ENCODE data around the gene PROKR2. TPM values are rescaled to one million over a fixed set of nuclear protein-coding genes. Genes with fewer than 3 reads are reported as not detected.

PROKR2 gene
- polyA plus RNA-seq, 4 donors, result not detected

GRCh38 chr20:5353624-5354496 is 37.1 kb upstream of the PROKR2 start:
- no peak for DNase-seq
- 53 to 64% (median 59%) methylated on average over 4 of the region's 4 CpGs for WGBS, 3 donors
- Histone ChIP-seq H3K4me1 (ENCODE audit: control insufficient read depth in 3 of 3, insufficient read depth in 2 of 3, low read depth in 1 of 3, low read length in 2 of 3) (no peaks in the 10 kb centered on the region), H3K27ac (ENCODE audit: low read depth in 1 of 3, low read length in 2 of 3) (no peak overlapping the region), H3K27me3 (ENCODE audit: control insufficient read depth in 3 of 3, insufficient read depth in 3 of 3, low read length in 3 of 3) (no peaks in the 10 kb centered on the region), H3K9me3 (ENCODE audit: control insufficient read depth in 2 of 2, insufficient read depth in 1 of 2, low read depth in 1 of 2, low read length in 1 of 2) (no peaks in the 10 kb centered on the region), H3K36me3 (ENCODE audit: control insufficient read depth in 3 of 3, insufficient read depth in 2 of 3, low read depth in 1 of 3, low read length in 3 of 3) (no peaks in the 10 kb centered on the region), H3K4me3 (ENCODE audit: low read depth in 1 of 3, low read length in 3 of 3) (no peak overlapping the region)
- no peak for FAIRE-seq

GRCh38 chr20:5349448-5349847 is 32.7 kb upstream of the PROKR2 start:
- 86 to 88% (median 86%) methylated on average over 4 of the region's 4 CpGs for WGBS, 3 donors

DNA sequence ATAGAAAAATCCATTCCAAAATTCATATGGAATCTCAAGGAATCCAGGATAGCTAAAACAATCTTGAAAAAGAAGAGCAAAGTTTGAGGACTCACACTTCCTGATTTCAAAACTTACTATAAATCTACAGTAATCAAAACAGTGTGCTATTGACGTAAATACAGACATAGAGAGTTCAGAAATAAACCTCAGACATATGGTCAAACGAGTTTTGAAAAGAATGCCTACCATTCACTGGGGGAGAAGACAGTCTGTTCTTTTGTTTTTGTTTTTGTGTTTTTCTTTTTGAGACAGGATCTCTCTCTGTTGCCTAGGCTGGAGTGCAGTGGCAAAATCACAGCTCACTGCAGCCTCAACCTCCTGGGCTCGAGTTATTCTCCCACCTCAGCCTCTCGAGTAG is 25.3 kb upstream of the PROKR2 start:
- H3K27ac ChIP-seq (ENCODE audit: low read depth in 1 of 3, low read length in 2 of 3), result no peak overlapping the region

More at GRCh38 chr20:5349448-5349847, 32.7 kb upstream of the PROKR2 start:
- FAIRE-seq, result no peak
- Histone ChIP-seq H3K4me3 (ENCODE audit: low read depth in 1 of 3, low read length in 3 of 3) (no peak overlapping the region), H3K4me1 (ENCODE audit: control insufficient read depth in 3 of 3, insufficient read depth in 2 of 3, low read depth in 1 of 3, low read length in 2 of 3) (no peaks in the 10 kb centered on the region), H3K27me3 (ENCODE audit: control insufficient read depth in 3 of 3, insufficient read depth in 3 of 3, low read length in 3 of 3) (no peaks in the 10 kb centered on the region), H3K27ac (ENCODE audit: low read depth in 1 of 3, low read length in 2 of 3) (no peak overlapping the region), H3K36me3 (ENCODE audit: control insufficient read depth in 3 of 3, insufficient read depth in 2 of 3, low read depth in 1 of 3, low read length in 3 of 3) (no peaks in the 10 kb centered on the region), H3K9me3 (ENCODE audit: control insufficient read depth in 2 of 2, insufficient read depth in 1 of 2, low read depth in 1 of 2, low read length in 1 of 2) (no peaks in the 10 kb centered on the region)
- DNase-seq, result no peak

DNA sequence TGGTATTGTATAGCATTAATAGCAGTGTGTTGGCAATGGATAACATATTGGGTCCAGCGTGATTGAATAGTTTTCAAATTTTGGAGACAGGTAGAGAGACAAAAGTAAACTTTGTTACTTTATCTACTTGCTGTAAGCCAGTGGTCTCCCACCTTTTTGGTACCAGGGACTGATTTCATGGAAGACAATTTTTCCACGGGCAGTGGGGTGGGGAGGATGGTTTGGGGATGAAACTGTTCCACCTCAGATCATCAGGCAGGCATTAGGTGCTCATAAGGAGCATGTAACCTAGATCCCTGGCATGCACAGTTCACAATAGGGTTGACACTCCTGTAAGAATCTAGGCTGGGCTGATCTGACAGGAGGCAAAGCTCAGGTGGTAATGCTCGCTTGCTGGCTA is 14.6 kb upstream of the PROKR2 start:
- Histone ChIP-seq H3K4me3 (ENCODE audit: low read depth in 1 of 3, low read length in 3 of 3) (no peak overlapping the region), H3K27ac (ENCODE audit: low read depth in 1 of 3, low read length in 2 of 3) (no peak overlapping the region), H3K4me1 (ENCODE audit: control insufficient read depth in 3 of 3, insufficient read depth in 2 of 3, low read depth in 1 of 3, low read length in 2 of 3) (no peaks in the 10 kb centered on the region), H3K36me3 (ENCODE audit: control insufficient read depth in 3 of 3, insufficient read depth in 2 of 3, low read depth in 1 of 3, low read length in 3 of 3) (no peaks in the 10 kb centered on the region), H3K27me3 (ENCODE audit: control insufficient read depth in 3 of 3, insufficient read depth in 3 of 3, low read length in 3 of 3) (no peaks in the 10 kb centered on the region), H3K9me3 (ENCODE audit: control insufficient read depth in 2 of 2, insufficient read depth in 1 of 2, low read depth in 1 of 2, low read length in 1 of 2) (no peaks in the 10 kb centered on the region)
- DNase-seq (no peak), FAIRE-seq (no peak)
- 69 to 81% (median 70%) methylated on average over 3 of the region's 3 CpGs for WGBS, 3 donors

More for the DNA sequence above, 25.3 kb upstream of the PROKR2 start:
- Histone ChIP-seq H3K27me3 (ENCODE audit: control insufficient read depth in 3 of 3, insufficient read depth in 3 of 3, low read length in 3 of 3) (no peaks in the 10 kb centered on the region), H3K4me3 (ENCODE audit: low read depth in 1 of 3, low read length in 3 of 3) (no peak overlapping the region), H3K9me3 (ENCODE audit: control insufficient read depth in 2 of 2, insufficient read depth in 1 of 2, low read depth in 1 of 2, low read length in 1 of 2) (no peaks in the 10 kb centered on the region), H3K4me1 (ENCODE audit: control insufficient read depth in 3 of 3, insufficient read depth in 2 of 3, low read depth in 1 of 3, low read length in 2 of 3) (no peaks in the 10 kb centered on the region), H3K36me3 (ENCODE audit: control insufficient read depth in 3 of 3, insufficient read depth in 2 of 3, low read depth in 1 of 3, low read length in 3 of 3) (no peaks in the 10 kb centered on the region)
- DNase-seq (no peak), FAIRE-seq (no peak)
- WGBS, 3 donors, result 31 to 50% (median 49%) methylated on average over 4 of the region's 4 CpGs

GRCh38 chr20:5328268-5328667 is 11.5 kb upstream of the PROKR2 start:
- Histone ChIP-seq H3K4me3 (ENCODE audit: low read depth in 1 of 3, low read length in 3 of 3) (no peak overlapping the region), H3K36me3 (ENCODE audit: control insufficient read depth in 3 of 3, insufficient read depth in 2 of 3, low read depth in 1 of 3, low read length in 3 of 3) (no peaks in the 10 kb centered on the region), H3K9me3 (ENCODE audit: control insufficient read depth in 2 of 2, insufficient read depth in 1 of 2, low read depth in 1 of 2, low read length in 1 of 2) (no peaks in the 10 kb centered on the region), H3K27me3 (ENCODE audit: control insufficient read depth in 3 of 3, insufficient read depth in 3 of 3, low read length in 3 of 3) (no peaks in the 10 kb centered on the region), H3K4me1 (ENCODE audit: control insufficient read depth in 3 of 3, insufficient read depth in 2 of 3, low read depth in 1 of 3, low read length in 2 of 3) (no peaks in the 10 kb centered on the region), H3K27ac (ENCODE audit: low read depth in 1 of 3, low read length in 2 of 3) (no peak overlapping the region)
- WGBS, 3 donors, result 79 to 90% (median 86%) methylated on average over 3 of the region's 3 CpGs
- DNase-seq (no peak), FAIRE-seq (no peak)

DNA sequence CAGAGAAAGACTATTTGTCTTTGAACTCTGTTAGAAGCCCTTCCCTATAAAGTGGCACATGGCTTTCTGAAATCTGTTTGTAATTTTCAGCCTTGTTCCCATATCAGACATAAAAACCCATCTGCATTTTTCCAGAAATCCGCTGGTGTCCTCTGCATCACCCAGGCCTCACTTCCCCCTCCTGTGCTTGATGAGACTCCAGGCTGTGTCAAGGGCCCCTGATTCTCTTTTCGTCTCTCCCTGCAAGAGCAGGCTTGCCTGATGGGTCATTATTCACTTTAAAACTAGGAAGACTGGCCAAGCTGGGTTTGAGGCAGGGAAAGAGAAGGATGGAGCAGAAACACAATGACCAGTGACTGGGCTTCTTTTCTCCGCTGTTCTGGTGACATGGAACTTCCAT is 10.6 kb upstream of the PROKR2 start:
- 65 to 69% (median 68%) methylated on average over 3 of the region's 3 CpGs for WGBS, 3 donors
- no peak for DNase-seq
- Histone ChIP-seq H3K27ac (ENCODE audit: low read depth in 1 of 3, low read length in 2 of 3) (no peak overlapping the region), H3K4me3 (ENCODE audit: low read depth in 1 of 3, low read length in 3 of 3) (no peak overlapping the region), H3K4me1 (ENCODE audit: control insufficient read depth in 3 of 3, insufficient read depth in 2 of 3, low read depth in 1 of 3, low read length in 2 of 3) (no peaks in the 10 kb centered on the region), H3K27me3 (ENCODE audit: control insufficient read depth in 3 of 3, insufficient read depth in 3 of 3, low read length in 3 of 3) (no peaks in the 10 kb centered on the region), H3K36me3 (ENCODE audit: control insufficient read depth in 3 of 3, insufficient read depth in 2 of 3, low read depth in 1 of 3, low read length in 3 of 3) (no peaks in the 10 kb centered on the region), H3K9me3 (ENCODE audit: control insufficient read depth in 2 of 2, insufficient read depth in 1 of 2, low read depth in 1 of 2, low read length in 1 of 2) (no peaks in the 10 kb centered on the region)
- FAIRE-seq, result no peak

DNA sequence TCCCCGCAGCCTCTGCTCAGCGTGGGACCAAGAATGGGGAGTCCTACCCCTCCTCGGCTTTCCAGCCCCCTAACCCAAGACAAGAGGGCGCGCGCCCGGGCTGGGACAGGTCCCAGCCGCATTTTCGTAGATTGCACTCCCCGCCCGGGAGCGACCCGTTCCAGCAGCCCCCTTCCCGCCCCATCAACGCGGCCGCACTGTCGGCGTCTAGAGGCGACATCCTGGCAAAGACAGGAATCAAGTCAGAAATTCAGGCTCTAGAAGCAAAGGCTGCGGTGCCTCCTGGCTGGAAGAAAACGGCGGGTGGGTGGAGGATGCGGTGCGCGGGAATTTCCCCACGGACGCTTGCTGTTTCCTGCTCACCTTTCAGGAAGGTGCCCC is 957 bp downstream of the PROKR2 start:
- DNase-seq (no peak), FAIRE-seq (no peak)
- no peak overlapping the region for H3K27ac ChIP-seq (ENCODE audit: low read depth in 1 of 3, low read length in 2 of 3)
- H3K9me3 ChIP-seq (ENCODE audit: control insufficient read depth in 2 of 2, insufficient read depth in 1 of 2, low read depth in 1 of 2, low read length in 1 of 2), result no peaks in the 10 kb centered on the region
- H3K4me1 ChIP-seq (ENCODE audit: control insufficient read depth in 3 of 3, insufficient read depth in 2 of 3, low read depth in 1 of 3, low read length in 2 of 3), result no peaks in the 10 kb centered on the region
- no peak overlapping the region for H3K4me3 ChIP-seq (ENCODE audit: low read depth in 1 of 3, low read length in 3 of 3)
- peaks cover 15 to 52% (median 31%) of the 10 kb centered on the region in 3 donors for H3K27me3 ChIP-seq (ENCODE audit: control insufficient read depth in 3 of 3, insufficient read depth in 3 of 3, low read length in 3 of 3)
- no peaks in the 10 kb centered on the region for H3K36me3 ChIP-seq (ENCODE audit: control insufficient read depth in 3 of 3, insufficient read depth in 2 of 3, low read depth in 1 of 3, low read length in 3 of 3)
- WGBS, 3 donors, result 3 to 5% (median 4%) methylated on average over 28 of the region's 28 CpGs

DNA sequence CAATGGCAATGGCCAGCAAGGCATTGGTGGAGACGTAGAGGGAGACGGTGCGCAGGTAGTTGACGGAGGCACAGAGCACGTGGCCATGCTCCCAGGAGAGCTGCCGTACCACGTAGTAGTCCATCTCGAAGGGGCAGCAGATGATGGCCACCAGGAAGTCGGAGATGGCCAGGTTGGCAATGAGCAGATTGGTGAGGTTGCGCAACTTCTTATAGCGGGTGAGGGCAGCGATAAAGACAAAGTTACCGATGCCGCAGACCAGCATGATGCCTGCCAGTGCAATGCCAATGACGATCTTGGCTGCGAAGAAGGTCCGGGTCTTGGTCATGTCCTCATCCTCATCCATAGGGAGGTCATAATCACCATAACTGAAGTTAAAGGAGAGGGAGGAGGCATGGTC is 2.8 kb downstream of the PROKR2 start:
- 90 to 94% (median 93%) methylated on average over 17 of the region's 17 CpGs for WGBS, 3 donors
- no peaks in the 10 kb centered on the region for H3K4me1 ChIP-seq (ENCODE audit: control insufficient read depth in 3 of 3, insufficient read depth in 2 of 3, low read depth in 1 of 3, low read length in 2 of 3)
- H3K36me3 ChIP-seq (ENCODE audit: control insufficient read depth in 3 of 3, insufficient read depth in 2 of 3, low read depth in 1 of 3, low read length in 3 of 3), result no peaks in the 10 kb centered on the region
- peaks cover 1 to 6% of the 10 kb centered on the region in 2 donors for H3K9me3 ChIP-seq (ENCODE audit: control insufficient read depth in 2 of 2, insufficient read depth in 1 of 2, low read depth in 1 of 2, low read length in 1 of 2)
- FAIRE-seq (no peak), DNase-seq (no peak)
- H3K4me3 ChIP-seq (ENCODE audit: low read depth in 1 of 3, low read length in 3 of 3), result no peak overlapping the region
- H3K27me3 ChIP-seq (ENCODE audit: control insufficient read depth in 3 of 3, insufficient read depth in 3 of 3, low read length in 3 of 3), result peaks cover 15 to 52% (median 31%) of the 10 kb centered on the region in 3 donors
- H3K27ac ChIP-seq (ENCODE audit: low read depth in 1 of 3, low read length in 2 of 3), result no peak overlapping the region

- Histone ChIP-seq H3K27me3 (ENCODE audit: control insufficient read depth in 3 of 3, insufficient read depth in 3 of 3, low read length in 3 of 3) (peaks cover 15 to 41% (median 20%) of the 10 kb centered on the region in 3 donors), H3K4me3 (ENCODE audit: low read depth in 1 of 3, low read length in 3 of 3) (no peak overlapping the region), H3K4me1 (ENCODE audit: control insufficient read depth in 3 of 3, insufficient read depth in 2 of 3, low read depth in 1 of 3, low read length in 2 of 3) (no peaks in the 10 kb centered on the region), H3K36me3 (ENCODE audit: control insufficient read depth in 3 of 3, insufficient read depth in 2 of 3, low read depth in 1 of 3, low read length in 3 of 3) (no peaks in the 10 kb centered on the region), H3K27ac (ENCODE audit: low read depth in 1 of 3, low read length in 2 of 3) (no peak overlapping the region), H3K9me3 (ENCODE audit: control insufficient read depth in 2 of 2, insufficient read depth in 1 of 2, low read depth in 1 of 2, low read length in 1 of 2) (peaks cover 1 to 16% of the 10 kb centered on the region in 2 donors)
- WGBS, 3 donors, result 69 to 78% (median 73%) methylated on average over 5 of the region's 5 CpGs
- FAIRE-seq, result no peak
- no peak for DNase-seq
These were observed 4.2 kb downstream of the PROKR2 start for GRCh38 chr20:5312518-5312917.

Measured in small intestine (tissue), 7 donors.